Activated CD4-positive, alpha-beta T cell treated with anti-CD3 and anti-CD28 coated beads, Interleukin-2, amount 10 ng/mL, durations not matched to agents 24 days and 14 days (primary cell): ENCODE results near the gene JMJD1C. TPM values are rescaled to one million over a fixed set of nuclear protein-coding genes. Genes with fewer than 3 reads are reported as not detected.
"Not testable (repeated sequence)": the region's sequence is repeated elsewhere in the genome, so short reads cannot be mapped to it uniquely, and the experiment has no call there.

Source experiments
- DNase-seq: peaks from one replicate; pipeline ENCODE4 v3.0.0; 2022
- H3K27ac Mint-ChIP-seq: one replicate; pipeline ENCODE4 v1.8.0; 2022; ENCODE audit warnings: mild to moderate bottlenecking, mixed read lengths
- H3K27me3 Mint-ChIP-seq: one replicate; pipeline ENCODE4 v1.8.0; 2022; ENCODE audit warnings: mixed read lengths
- H3K36me3 Mint-ChIP-seq: one replicate; pipeline ENCODE4 v1.8.0; 2022; ENCODE audit warnings: low read depth, mild to moderate bottlenecking, mixed read lengths
- H3K4me1 Mint-ChIP-seq: one replicate; pipeline ENCODE4 v1.8.0; 2021; ENCODE audit warnings: mixed read lengths
- H3K4me3 Mint-ChIP-seq: one replicate; pipeline ENCODE4 v1.8.0; 2022; ENCODE audit warnings: mild to moderate bottlenecking, moderate library complexity, mixed read lengths
- H3K9me3 Mint-ChIP-seq: one replicate; pipeline ENCODE4 v1.8.0; 2021; ENCODE audit warnings: mixed read lengths
- intact Hi-C: fragments of 100-400 bp; cut with micrococcal nuclease; formaldehyde crosslinking; loops from one replicate; pipeline ENCODE4 v1.15.1; 2023
- total RNA-seq: library from RNA; stranded (reverse); gene quantifications from 2 replicates; pipeline ENCODE4 v1.2.3, GENCODE V29; 2022

Gene JMJD1C
- total RNA-seq, 1 donor from 2014 or later: 41.7 TPM

DNA sequence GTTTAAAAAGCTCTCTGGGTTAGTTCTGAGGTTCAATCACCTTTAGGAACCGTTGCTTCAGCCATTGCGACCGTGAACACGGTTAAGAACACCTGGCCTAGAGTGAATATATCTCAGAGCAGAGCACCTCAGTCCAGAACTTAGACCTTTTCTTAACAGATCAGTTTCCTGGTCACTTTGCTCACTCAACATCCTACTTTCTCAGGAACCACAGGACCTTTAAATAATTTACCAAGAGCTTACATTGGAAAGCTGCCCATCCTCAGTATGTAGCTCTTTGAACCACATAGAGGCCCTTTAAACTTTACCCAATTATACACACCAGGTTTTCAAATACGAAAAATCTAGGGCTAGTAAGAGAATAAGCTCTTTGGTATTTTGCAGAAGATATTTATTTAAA is 179.4 kb downstream of the JMJD1C start:
- H3K4me1 Mint-ChIP-seq: peaks cover 4% of the 10 kb centered on the region
- H3K36me3 Mint-ChIP-seq: no peaks in the 10 kb centered on the region
- intact Hi-C loops: no loop called here
- DNase-seq: no peak
- H3K27ac Mint-ChIP-seq: no peak overlapping the region
- H3K4me3 Mint-ChIP-seq: no peak overlapping the region
- no peaks in the 10 kb centered on the region for H3K9me3 Mint-ChIP-seq
- no peaks in the 10 kb centered on the region for H3K27me3 Mint-ChIP-seq

- H3K4me1 Mint-ChIP-seq, H3K4me3 Mint-ChIP-seq, H3K27ac Mint-ChIP-seq, DNase-seq, intact Hi-C loops, H3K9me3 Mint-ChIP-seq, H3K27me3 Mint-ChIP-seq, H3K36me3 Mint-ChIP-seq: not testable (repeated sequence)
Observed at GRCh38 chr10:63283901-63284300, 181.9 kb downstream of the JMJD1C start.

- DNase-seq: no peak
- Mint-ChIP-seq H3K27me3 (no peaks in the 10 kb centered on the region), H3K27ac (no peak overlapping the region), H3K4me1 (peaks cover 4% of the 10 kb centered on the region), H3K4me3 (no peak overlapping the region), H3K36me3 (no peaks in the 10 kb centered on the region), H3K9me3 (no peaks in the 10 kb centered on the region)
- intact Hi-C loops: no loop called here
Observed at GRCh38 chr10:63283093-63283492, 182.7 kb downstream of the JMJD1C start.

- Mint-ChIP-seq H3K9me3 (no peaks in the 10 kb centered on the region), H3K27me3 (no peaks in the 10 kb centered on the region), H3K27ac (no peak overlapping the region), H3K4me1 (peaks cover 4% of the 10 kb centered on the region), H3K36me3 (no peaks in the 10 kb centered on the region), H3K4me3 (no peak overlapping the region)
- DNase-seq: no peak
- intact Hi-C loops: no loop called here
Observed at GRCh38 chr10:63281967-63282366, 183.8 kb downstream of the JMJD1C start.

- Mint-ChIP-seq H3K4me3 (no peak overlapping the region), H3K4me1 (peaks cover 4% of the 10 kb centered on the region), H3K27me3 (no peaks in the 10 kb centered on the region), H3K27ac (no peak overlapping the region), H3K9me3 (no peaks in the 10 kb centered on the region), H3K36me3 (no peaks in the 10 kb centered on the region)
- no peak for DNase-seq
- intact Hi-C loops: no loop called here
Observed at GRCh38 chr10:63280386-63280785, 185.4 kb downstream of the JMJD1C start.

DNA sequence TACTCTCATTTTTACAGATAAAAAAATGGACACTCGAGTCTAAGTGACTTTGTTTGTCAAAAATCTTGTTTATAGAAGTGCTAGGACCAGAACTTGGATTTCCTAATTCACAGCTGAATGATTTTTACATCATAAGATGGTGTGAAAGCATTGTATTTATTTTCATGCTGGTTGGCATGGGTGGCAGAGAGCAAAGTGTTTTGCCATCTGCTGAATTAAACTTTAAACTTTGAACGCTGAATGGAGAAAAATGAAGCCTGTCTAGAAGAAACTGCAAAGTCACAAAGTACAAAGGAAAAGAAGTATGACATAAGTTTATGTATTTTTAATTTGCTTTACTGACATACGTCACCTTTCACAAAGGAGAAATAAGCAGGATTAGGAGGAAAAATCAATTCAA is 190.7 kb downstream of the JMJD1C start:
- H3K27me3 Mint-ChIP-seq: no peaks in the 10 kb centered on the region
- intact Hi-C loops: no loop called here
- no peak for DNase-seq
- peaks cover 21% of the 10 kb centered on the region for H3K4me1 Mint-ChIP-seq
- no peak overlapping the region for H3K27ac Mint-ChIP-seq
- no peaks in the 10 kb centered on the region for H3K9me3 Mint-ChIP-seq
- no peak overlapping the region for H3K4me3 Mint-ChIP-seq
- H3K36me3 Mint-ChIP-seq: no peaks in the 10 kb centered on the region

- intact Hi-C loops: no loop called here
- DNase-seq: peak; percentile 70
- no peaks in the 10 kb centered on the region for H3K27me3 Mint-ChIP-seq
- H3K27ac Mint-ChIP-seq: peak overlapping the region; percentile 85
- H3K4me3 Mint-ChIP-seq: peak overlapping the region; percentile 40
- peaks cover 22% of the 10 kb centered on the region for H3K4me1 Mint-ChIP-seq
- no peaks in the 10 kb centered on the region for H3K36me3 Mint-ChIP-seq
- no peaks in the 10 kb centered on the region for H3K9me3 Mint-ChIP-seq
Observed at GRCh38 chr10:63273577-63273976, 192.2 kb downstream of the JMJD1C start.

- Mint-ChIP-seq H3K36me3 (peaks cover 5% of the 10 kb centered on the region), H3K9me3 (no peaks in the 10 kb centered on the region), H3K4me1 (peaks cover 21% of the 10 kb centered on the region), H3K4me3 (peak overlapping the region; percentile 93), H3K27me3 (no peaks in the 10 kb centered on the region), H3K27ac (peak overlapping the region; percentile 99)
- intact Hi-C loops: loop anchor here (1.0 to 10.0 kb wide), 16 partner anchors 8 to 1284 kb away; partner anchors contain the start of genes EGR2, JMJD1C, REEP3 and ZNF365
- DNase-seq: peak; percentile 95
Observed at GRCh38 chr10:63268798-63269503, 196.8 kb downstream of the JMJD1C start.

- no peak for DNase-seq
- intact Hi-C loops: loop anchor here (2.0 to 10.0 kb wide), 8 partner anchors 93 to 1283 kb away; partner anchors contain the start of genes EGR2 and ZNF365
- H3K27ac Mint-ChIP-seq: peak overlapping the region; percentile 99
- no peaks in the 10 kb centered on the region for H3K27me3 Mint-ChIP-seq
- peaks cover 16% of the 10 kb centered on the region for H3K4me1 Mint-ChIP-seq
- peaks cover 5% of the 10 kb centered on the region for H3K36me3 Mint-ChIP-seq
- H3K4me3 Mint-ChIP-seq: peak overlapping the region; percentile 93
- H3K9me3 Mint-ChIP-seq: no peaks in the 10 kb centered on the region
Observed at GRCh38 chr10:63268149-63268797, 197.5 kb downstream of the JMJD1C start.

DNA sequence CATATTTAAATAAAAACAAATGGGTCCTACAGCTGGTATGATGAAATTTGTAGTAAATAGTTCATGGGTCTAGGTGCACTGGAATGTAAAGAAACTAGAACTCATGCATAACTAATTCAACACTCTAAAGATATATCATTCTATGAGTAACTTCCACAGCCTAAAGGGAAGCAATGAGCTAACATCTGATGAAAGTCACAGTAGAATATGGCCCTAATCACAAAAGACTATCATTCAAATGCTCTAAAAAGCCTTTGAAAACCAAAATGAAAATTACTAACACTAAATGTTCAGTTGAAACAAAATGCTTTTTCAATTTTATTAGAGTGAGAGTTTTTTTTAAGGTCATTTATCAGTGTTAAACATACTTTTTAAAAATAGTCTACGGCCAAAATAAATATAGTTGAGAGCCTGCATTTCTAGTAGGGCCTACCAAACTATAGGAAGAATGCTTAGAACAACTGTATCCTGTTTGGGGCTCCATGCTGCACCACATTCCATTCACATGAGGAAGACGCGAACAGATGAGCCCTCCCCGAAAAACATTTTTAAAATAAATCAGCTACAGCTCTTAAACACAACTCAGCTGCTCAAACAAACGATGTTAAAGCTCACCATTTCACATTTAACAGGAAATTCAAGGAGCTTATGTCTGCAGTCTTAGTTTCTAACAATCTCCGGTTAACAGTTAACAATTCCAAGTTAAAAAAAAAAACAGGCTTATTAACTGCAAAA is 198.2 kb downstream of the JMJD1C start:
- H3K9me3 Mint-ChIP-seq: no peaks in the 10 kb centered on the region
- DNase-seq: peak; percentile 70
- H3K36me3 Mint-ChIP-seq: peaks cover 11% of the 10 kb centered on the region
- peak overlapping the region; percentile 99 for H3K27ac Mint-ChIP-seq
- no peaks in the 10 kb centered on the region for H3K27me3 Mint-ChIP-seq
- intact Hi-C loops: loop anchor here (1.0 to 10.0 kb wide), 9 partner anchors 93 to 1283 kb away; partner anchors contain the start of genes EGR2 and ZNF365
- H3K4me3 Mint-ChIP-seq: peak overlapping the region; percentile 93
- peaks cover 19% of the 10 kb centered on the region for H3K4me1 Mint-ChIP-seq

GRCh38 chr10:63266391-63267316 is 199.1 kb downstream of the JMJD1C start:
- H3K9me3 Mint-ChIP-seq: no peaks in the 10 kb centered on the region
- peaks cover 13% of the 10 kb centered on the region for H3K36me3 Mint-ChIP-seq
- no peak for DNase-seq
- peak overlapping the region; percentile 79 for H3K27ac Mint-ChIP-seq
- no peaks in the 10 kb centered on the region for H3K27me3 Mint-ChIP-seq
- peak overlapping the region; percentile 93 for H3K4me3 Mint-ChIP-seq
- intact Hi-C loops: loop anchor here (1.0 to 10.0 kb wide), 6 partner anchors 441 to 1282 kb away; partner anchors contain the start of gene ZNF365
- H3K4me1 Mint-ChIP-seq: peaks cover 24% of the 10 kb centered on the region

GRCh38 chr10:63265683-63266235 is 200.0 kb downstream of the JMJD1C start:
- Mint-ChIP-seq H3K4me1 (peaks cover 32% of the 10 kb centered on the region), H3K36me3 (peaks cover 21% of the 10 kb centered on the region), H3K9me3 (no peaks in the 10 kb centered on the region), H3K27me3 (no peaks in the 10 kb centered on the region), H3K27ac (peak overlapping the region; percentile 96), H3K4me3 (peak overlapping the region; percentile 99)
- DNase-seq: no peak
- intact Hi-C loops: loop anchor here (5.0 to 10.0 kb wide), 5 partner anchors 457 to 1281 kb away; partner anchors contain the start of gene ZNF365

DNA sequence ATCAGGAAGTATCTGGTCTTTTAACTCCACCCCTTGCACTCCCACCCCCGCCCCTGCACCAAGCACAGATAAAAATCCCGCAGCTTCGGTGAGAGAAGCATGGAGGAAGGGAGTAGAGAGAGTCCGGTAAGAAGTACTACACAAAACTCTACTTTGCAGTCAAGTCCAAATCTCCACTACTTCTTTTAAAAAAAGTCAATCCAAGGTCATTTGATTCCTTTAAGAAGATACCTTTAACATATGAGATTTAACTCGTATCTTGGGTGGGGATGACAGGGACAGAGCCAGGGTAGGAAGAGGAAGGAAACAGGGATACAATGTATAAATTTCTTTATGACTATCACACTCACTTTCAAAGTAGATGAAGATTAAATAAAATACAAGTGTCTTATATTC is 200.6 kb downstream of the JMJD1C start:
- peak overlapping the region; percentile 96 for H3K27ac Mint-ChIP-seq

More for the DNA sequence above, 200.6 kb downstream of the JMJD1C start:
- no peaks in the 10 kb centered on the region for H3K9me3 Mint-ChIP-seq
- DNase-seq: peak; percentile 78
- peaks cover 28% of the 10 kb centered on the region for H3K4me1 Mint-ChIP-seq
- intact Hi-C loops: loop anchor here (5.0 to 10.0 kb wide), 5 partner anchors 457 to 1280 kb away; partner anchors contain the start of gene ZNF365
- H3K36me3 Mint-ChIP-seq: peaks cover 26% of the 10 kb centered on the region
- peak overlapping the region; percentile 99 for H3K4me3 Mint-ChIP-seq
- H3K27me3 Mint-ChIP-seq: no peaks in the 10 kb centered on the region
